ENCODE results near the gene HPDL. TPM values are rescaled to one million over a fixed set of nuclear protein-coding genes. Genes with fewer than 3 reads are reported as not detected.

The HPDL gene
- total and polyA plus RNA-seq, 9 donors, result 0.12 to 2.0 (median 1.2) TPM; not detected in 1

DNA sequence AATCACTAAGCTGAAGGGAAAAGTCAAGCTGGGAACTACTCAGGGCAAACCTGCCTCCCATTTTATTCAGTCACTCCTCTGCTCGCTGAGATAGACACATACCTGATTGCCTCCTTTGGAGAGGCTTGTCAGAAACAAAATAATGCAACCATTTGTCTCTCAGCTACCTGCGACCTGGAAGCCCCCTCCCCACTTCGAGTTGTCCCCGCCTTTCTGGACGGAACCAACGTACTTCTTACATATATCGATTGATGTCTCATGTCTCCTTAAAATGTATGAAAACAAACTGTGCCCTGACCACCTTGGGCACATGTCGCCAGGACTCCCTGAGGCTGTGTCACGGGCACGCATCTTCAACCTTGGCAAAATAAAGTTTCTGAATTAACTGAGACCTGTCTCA, 21.5 kb upstream of the HPDL start:
- 83 to 85% (median 84%) methylated on average over 10 of the region's 10 CpGs for WGBS, 3 donors
- H3K4me3 ChIP-seq, result no peak overlapping the region
- H3K4me1 ChIP-seq (ENCODE audit: insufficient read depth), result no peaks in the 10 kb centered on the region
- intact Hi-C loops (cut with DNase I), result loop anchor here in 1 of 4 donors (10.0 kb wide), 1 partner anchor 500 kb away; the partner anchor contains the start of genes BTBD19, DYNLT4 and PLK3
- no peaks in the 10 kb centered on the region for H3K9me3 ChIP-seq
- H3K27me3 ChIP-seq, result no peaks in the 10 kb centered on the region
- H3K36me3 ChIP-seq, result no peaks in the 10 kb centered on the region
- no peak for TF ChIP-seq EP300 (IDR thresholded peaks at IDR 0.05)
- TF ChIP-seq, protein P1, sequence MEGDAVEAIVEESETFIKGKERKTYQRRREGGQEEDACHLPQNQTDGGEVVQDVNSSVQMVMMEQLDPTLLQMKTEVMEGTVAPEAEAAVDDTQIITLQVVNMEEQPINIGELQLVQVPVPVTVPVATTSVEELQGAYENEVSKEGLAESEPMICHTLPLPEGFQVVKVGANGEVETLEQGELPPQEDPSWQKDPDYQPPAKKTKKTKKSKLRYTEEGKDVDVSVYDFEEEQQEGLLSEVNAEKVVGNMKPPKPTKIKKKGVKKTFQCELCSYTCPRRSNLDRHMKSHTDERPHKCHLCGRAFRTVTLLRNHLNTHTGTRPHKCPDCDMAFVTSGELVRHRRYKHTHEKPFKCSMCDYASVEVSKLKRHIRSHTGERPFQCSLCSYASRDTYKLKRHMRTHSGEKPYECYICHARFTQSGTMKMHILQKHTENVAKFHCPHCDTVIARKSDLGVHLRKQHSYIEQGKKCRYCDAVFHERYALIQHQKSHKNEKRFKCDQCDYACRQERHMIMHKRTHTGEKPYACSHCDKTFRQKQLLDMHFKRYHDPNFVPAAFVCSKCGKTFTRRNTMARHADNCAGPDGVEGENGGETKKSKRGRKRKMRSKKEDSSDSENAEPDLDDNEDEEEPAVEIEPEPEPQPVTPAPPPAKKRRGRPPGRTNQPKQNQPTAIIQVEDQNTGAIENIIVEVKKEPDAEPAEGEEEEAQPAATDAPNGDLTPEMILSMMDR (IDR thresholded peaks at IDR 0.05), result no peak
- TF ChIP-seq POLR2A (IDR thresholded peaks at IDR 0.05), result no peak
- DNase-seq, result peak in 1 of 5 donors; percentile 40
- H3K27ac ChIP-seq, result no peak overlapping the region

DNA sequence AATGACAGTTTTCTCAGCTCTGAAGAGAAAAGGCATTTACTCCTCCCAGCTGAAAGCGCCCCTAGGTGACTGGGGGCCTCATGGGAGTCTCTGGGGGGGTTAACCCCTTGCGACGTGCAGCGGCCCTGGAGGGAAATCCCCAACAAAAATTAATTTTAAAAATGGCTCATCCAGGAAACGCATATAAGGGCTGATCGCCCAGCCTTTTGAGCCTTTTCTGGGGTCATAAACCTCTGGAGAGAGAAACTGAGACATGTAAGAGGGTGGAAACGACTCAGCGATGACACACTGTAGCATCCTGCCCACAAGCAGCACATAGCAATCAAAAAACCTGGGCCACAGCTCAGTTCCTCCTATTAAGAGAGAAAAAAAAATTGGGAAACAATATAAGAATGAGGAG, 20.4 kb upstream of the HPDL start:
- H3K4me3 ChIP-seq, result no peak overlapping the region
- WGBS, 3 donors, result 56 to 62% (median 57%) methylated on average over 8 of the region's 8 CpGs
- no peaks in the 10 kb centered on the region for H3K9me3 ChIP-seq
- TF ChIP-seq EP300 (IDR thresholded peaks at IDR 0.05) (no peak), POLR2A (IDR thresholded peaks at IDR 0.05) (no peak)
- TF ChIP-seq, protein P1 (IDR thresholded peaks at IDR 0.05), result no peak
- DNase-seq, result no peak
- H3K36me3 ChIP-seq, result no peaks in the 10 kb centered on the region
- H3K27me3 ChIP-seq, result no peaks in the 10 kb centered on the region
- no peak overlapping the region for H3K27ac ChIP-seq
- intact Hi-C loops (cut with DNase I), result loop anchor here in 1 of 4 donors (10.0 kb wide), 1 partner anchor 502 kb away; the partner anchor contains the start of genes BTBD19, DYNLT4 and PLK3
- H3K4me1 ChIP-seq (ENCODE audit: insufficient read depth), result no peaks in the 10 kb centered on the region

DNA sequence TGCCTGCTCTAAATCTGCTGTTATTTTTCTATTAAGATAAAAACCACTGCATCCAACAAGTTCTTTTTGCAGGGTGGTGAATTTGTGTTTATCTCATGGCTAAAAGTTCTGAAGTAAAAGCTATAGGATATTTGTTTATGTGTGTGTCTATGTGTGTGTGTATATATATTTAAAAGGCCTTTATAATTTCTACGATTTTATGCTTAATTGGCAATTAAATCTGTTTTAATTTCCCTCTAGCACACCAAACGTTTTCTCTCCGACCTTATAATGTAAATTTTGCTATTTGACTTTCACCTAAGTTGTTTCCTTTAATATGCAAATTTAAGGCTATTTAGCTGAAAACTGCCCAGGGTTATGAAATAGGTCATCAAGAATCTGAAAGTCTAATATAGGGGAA, 19.8 kb upstream of the HPDL start:
- H3K4me3 ChIP-seq, result no peak overlapping the region
- no peaks in the 10 kb centered on the region for H3K9me3 ChIP-seq
- intact Hi-C loops (cut with DNase I), result loop anchor here in 1 of 4 donors (10.0 kb wide), 1 partner anchor 502 kb away; the partner anchor contains the start of genes BTBD19, DYNLT4 and PLK3
- H3K36me3 ChIP-seq, result no peaks in the 10 kb centered on the region
- H3K27ac ChIP-seq, result no peak overlapping the region
- H3K27me3 ChIP-seq, result no peaks in the 10 kb centered on the region
- H3K4me1 ChIP-seq (ENCODE audit: insufficient read depth), result no peaks in the 10 kb centered on the region
- TF ChIP-seq, protein P1 (IDR thresholded peaks at IDR 0.05), result no peak
- TF ChIP-seq EP300 (IDR thresholded peaks at IDR 0.05) (no peak), POLR2A (IDR thresholded peaks at IDR 0.05) (no peak)
- WGBS, 3 donors, result 77 to 83% (median 79%) methylated on average over 3 of the region's 3 CpGs
- no peak for DNase-seq

DNA sequence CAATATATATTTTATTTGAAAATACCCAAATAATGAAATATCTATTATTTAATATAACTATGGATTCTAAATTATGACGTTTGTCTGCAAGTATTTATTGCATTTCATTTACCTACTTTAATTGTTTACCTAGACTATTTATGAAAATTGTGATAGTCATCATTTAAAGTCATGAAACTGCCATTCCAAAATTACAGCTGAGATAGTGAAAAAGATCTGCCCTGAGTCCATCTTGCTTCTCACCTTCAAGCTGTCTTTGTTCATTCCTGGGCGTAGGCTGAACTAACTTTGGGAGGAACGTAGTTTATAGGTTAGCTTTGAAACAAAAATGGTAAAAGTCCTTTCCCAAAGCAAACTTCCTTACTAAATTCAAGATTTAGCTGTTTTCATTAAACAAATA, 12.4 kb upstream of the HPDL start:
- Histone ChIP-seq H3K4me3 (no peak overlapping the region), H3K9me3 (no peaks in the 10 kb centered on the region), H3K36me3 (no peaks in the 10 kb centered on the region), H3K27me3 (no peaks in the 10 kb centered on the region), H3K27ac (no peak overlapping the region), H3K4me1 (ENCODE audit: insufficient read depth) (no peaks in the 10 kb centered on the region)
- DNase-seq, result no peak
- no peak for TF ChIP-seq POLR2A (IDR thresholded peaks at IDR 0.05)
- TF ChIP-seq, protein P1 (IDR thresholded peaks at IDR 0.05), result no peak
- no peak for TF ChIP-seq EP300 (IDR thresholded peaks at IDR 0.05)
- intact Hi-C loops (cut with DNase I), result no loop called here
- 72 to 83% (median 80%) methylated on average over 3 of the region's 3 CpGs for WGBS, 3 donors

All from ovary (tissue), 9 donors.